NCI-H1694 (cell line): Measurements from ENCODE around the gene EEF2K.
A peak's percentile ranks its signal among the peaks of the same experiment; 100 is the strongest.

ENCODE experiments used
- DNase-seq: peaks from one replicate; lab custom pipeline; 2025; lab: John Stamatoyannopoulos, UW

The EEF2K gene

GRCh38 chr16:22253272-22253671 lies 47.2 kb downstream of the EEF2K start:
- DNase-seq, result no peak

- no peak for DNase-seq
Observed at GRCh38 chr16:22255335-22255734, 49.3 kb downstream of the EEF2K start.

GRCh38 chr16:22257440-22257839 lies 51.4 kb downstream of the EEF2K start:
- DNase-seq, result no peak

- no peak for DNase-seq
Observed at GRCh38 chr16:22260490-22260889, 54.4 kb downstream of the EEF2K start.

GRCh38 chr16:22262460-22262859 lies 56.4 kb downstream of the EEF2K start:
- DNase-seq, result no peak

GRCh38 chr16:22264786-22265185 lies 58.7 kb downstream of the EEF2K start:
- no peak for DNase-seq

- no peak for DNase-seq
Observed at GRCh38 chr16:22265351-22265750, 59.3 kb downstream of the EEF2K start.

- DNase-seq, result no peak
Observed at GRCh38 chr16:22266546-22266945, 60.5 kb downstream of the EEF2K start.

GRCh38 chr16:22267764-22268163 lies 61.7 kb downstream of the EEF2K start:
- peak; percentile 8 for DNase-seq

- no peak for DNase-seq
Observed at GRCh38 chr16:22270525-22270924, 64.4 kb downstream of the EEF2K start.

- DNase-seq, result no peak
Observed at GRCh38 chr16:22272870-22273650, 67.0 kb downstream of the EEF2K start.

- no peak for DNase-seq
Observed at GRCh38 chr16:22274916-22275315, 68.8 kb downstream of the EEF2K start.

- peak; percentile 72 for DNase-seq
Observed at GRCh38 chr16:22278441-22279230, 72.6 kb downstream of the EEF2K start.

- no peak for DNase-seq
Observed at GRCh38 chr16:22282254-22282892, 76.3 kb downstream of the EEF2K start.

GRCh38 chr16:22284637-22285036 lies 78.6 kb downstream of the EEF2K start:
- DNase-seq, result no peak

- no peak for DNase-seq
Observed at GRCh38 chr16:22285080-22285479, 79.0 kb downstream of the EEF2K start.

GRCh38 chr16:22291020-22291419 lies 84.9 kb downstream of the EEF2K start:
- DNase-seq, result no peak

- DNase-seq, result no peak
Observed at GRCh38 chr16:22291860-22292318, 85.8 kb downstream of the EEF2K start.

GRCh38 chr16:22292320-22292719 lies 86.2 kb downstream of the EEF2K start:
- no peak for DNase-seq

- DNase-seq, result no peak
Observed at GRCh38 chr16:22293137-22294106, 87.3 kb downstream of the EEF2K start.
